Measurements from ENCODE around the gene ESPNL. TPM values are rescaled to one million over a fixed set of nuclear protein-coding genes. Genes with fewer than 3 reads are reported as not detected.

Gene ESPNL, protein sequence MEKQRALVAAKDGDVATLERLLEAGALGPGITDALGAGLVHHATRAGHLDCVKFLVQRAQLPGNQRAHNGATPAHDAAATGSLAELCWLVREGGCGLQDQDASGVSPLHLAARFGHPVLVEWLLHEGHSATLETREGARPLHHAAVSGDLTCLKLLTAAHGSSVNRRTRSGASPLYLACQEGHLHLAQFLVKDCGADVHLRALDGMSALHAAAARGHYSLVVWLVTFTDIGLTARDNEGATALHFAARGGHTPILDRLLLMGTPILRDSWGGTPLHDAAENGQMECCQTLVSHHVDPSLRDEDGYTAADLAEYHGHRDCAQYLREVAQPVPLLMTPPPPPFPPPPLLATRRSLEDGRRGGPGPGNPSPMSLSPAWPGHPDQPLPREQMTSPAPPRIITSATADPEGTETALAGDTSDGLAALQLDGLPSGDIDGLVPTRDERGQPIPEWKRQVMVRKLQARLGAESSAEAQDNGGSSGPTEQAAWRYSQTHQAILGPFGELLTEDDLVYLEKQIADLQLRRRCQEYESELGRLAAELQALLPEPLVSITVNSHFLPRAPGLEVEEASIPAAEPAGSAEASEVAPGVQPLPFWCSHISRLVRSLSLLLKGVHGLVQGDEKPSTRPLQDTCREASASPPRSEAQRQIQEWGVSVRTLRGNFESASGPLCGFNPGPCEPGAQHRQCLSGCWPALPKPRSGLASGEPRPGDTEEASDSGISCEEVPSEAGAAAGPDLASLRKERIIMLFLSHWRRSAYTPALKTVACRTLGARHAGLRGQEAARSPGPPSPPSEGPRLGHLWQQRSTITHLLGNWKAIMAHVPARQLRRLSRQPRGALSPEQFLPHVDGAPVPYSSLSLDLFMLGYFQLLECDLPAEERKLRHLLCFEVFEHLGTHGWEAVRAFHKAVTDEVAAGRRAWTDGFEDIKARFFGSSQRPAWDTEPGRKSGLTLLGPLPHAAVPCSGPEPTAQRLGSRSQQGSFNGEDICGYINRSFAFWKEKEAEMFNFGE
- under 1 TPM; 0.05 to 0.10 TPM for total RNA-seq

DNA sequence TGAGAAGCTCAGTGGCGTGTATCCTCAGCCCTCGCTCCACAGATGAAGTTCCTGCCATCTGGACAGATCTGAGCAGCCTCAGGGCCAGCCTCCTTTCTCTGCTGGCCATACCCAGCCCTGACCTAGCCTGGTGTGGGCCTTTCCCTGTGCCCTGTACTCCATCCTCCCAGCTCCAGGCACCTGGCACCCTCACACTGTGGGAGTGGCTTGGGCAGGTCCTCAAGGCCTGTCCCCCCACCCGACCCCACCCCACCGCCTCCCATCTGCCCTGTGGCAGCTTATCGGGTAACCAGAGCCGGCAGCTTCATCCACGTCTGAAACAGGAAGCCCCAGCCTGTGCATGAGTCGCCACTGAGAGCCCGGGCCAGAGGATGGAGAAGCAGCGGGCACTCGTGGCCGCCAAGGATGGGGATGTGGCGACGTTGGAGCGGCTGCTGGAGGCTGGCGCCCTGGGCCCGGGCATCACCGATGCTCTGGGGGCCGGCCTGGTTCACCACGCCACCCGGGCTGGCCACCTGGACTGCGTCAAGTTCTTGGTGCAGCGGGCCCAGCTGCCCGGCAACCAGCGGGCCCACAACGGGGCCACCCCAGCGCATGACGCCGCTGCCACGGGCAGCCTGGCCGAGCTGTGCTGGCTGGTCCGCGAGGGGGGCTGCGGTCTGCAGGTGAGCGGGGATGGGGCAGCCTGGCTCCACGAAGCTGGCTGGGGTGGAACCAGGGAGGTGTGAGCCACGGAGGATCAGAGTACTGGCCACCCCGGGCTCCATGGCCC lies at the start of gene ESPNL:
TSS of gene ESPNL (plus strand) at position 292 of the 772 bp plus-strand sequence. CDS start at position 372, 80 bp downstream.

GRCh38 chr2:238060542-238061314 lies 39.4 kb upstream of the ESPNL start, which contains the start of gene SCLY:
SCLY (plus strand) TSS chr2:238061001; CDS start chr2:238061055, 54 bp downstream.

GRCh38 chr2:238138331-238139195 lies 38.4 kb downstream of the ESPNL start, which contains the start of gene KLHL30:
KLHL30 (plus strand) TSS chr2:238138668; CDS start chr2:238140755, 2,087 bp downstream.

DNA sequence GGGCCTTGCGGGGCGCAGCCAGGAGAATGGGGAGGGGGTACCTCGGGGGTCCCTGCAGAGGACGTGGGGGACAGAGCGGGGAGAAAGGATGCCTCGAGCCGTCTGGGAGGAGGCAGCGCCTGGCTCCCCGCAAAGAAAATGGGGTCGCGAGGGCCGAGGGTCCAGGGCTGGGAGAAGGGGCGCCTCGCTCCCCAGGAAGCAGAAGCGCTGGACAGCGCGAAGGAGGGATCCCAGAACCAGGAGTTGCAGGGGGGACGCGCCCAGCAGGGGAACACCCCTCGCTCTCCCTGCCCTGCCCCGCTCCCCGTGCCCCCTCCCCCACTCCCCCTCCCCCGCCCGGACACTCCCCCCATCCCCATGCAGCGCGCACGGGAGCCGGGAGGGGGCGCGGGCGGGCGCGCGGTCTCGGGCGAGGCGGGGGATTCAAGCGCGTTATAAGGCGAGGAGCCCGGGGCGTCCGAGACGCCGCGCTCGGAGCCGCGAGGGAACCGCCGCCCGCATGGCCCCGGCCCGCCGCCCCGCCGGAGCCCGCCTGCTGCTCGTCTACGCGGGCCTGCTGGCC lies 58.5 kb downstream of the ESPNL start, which contains the start of gene ERFE:
TSS of gene ERFE (plus strand) at position 462 of the 562 bp plus-strand sequence. CDS start at position 500, 38 bp downstream.

Other genes starting within 250 kb of the ESPNL start
- 10 to 100 TPM; 15.9 to 17.4 TPM for gene RAMP1, start 240.7 kb upstream of the ESPNL start, total RNA-seq
- 10 to 100 TPM; 93.4 to 94.1 TPM for gene UBE2F, start 133.3 kb upstream of the ESPNL start, total RNA-seq
- 10 to 100 TPM; 23.4 to 25.3 TPM for gene SCLY, start 39.3 kb upstream of the ESPNL start, total RNA-seq
- not detected for gene KLHL30, start 38.3 kb downstream of the ESPNL start, total RNA-seq
- gene ERFE, start 58.6 kb downstream of the ESPNL start, total RNA-seq, result under 1 TPM; 0.10 to 0.29 TPM
- gene ILKAP, start 103.4 kb downstream of the ESPNL start, total RNA-seq, result 10 to 100 TPM; 55.5 to 57.0 TPM
- 1 to 10 TPM; 5.7 to 6.8 TPM for gene HES6, start 139.7 kb downstream of the ESPNL start, total RNA-seq
- gene PER2, start 188.3 kb downstream of the ESPNL start, total RNA-seq, result 10 to 100 TPM; 14.1 TPM
- 1 to 10 TPM; 8.4 to 9.5 TPM for gene TRAF3IP1, start 220.2 kb downstream of the ESPNL start, total RNA-seq